GM19238 (cell line): Measurements from ENCODE around the gene EHBP1.

Experiments
- DNase-seq: peaks from one replicate; pipeline ENCODE4 v3.0.0; 2011; ENCODE audit warnings: low spot score; ENCODE audit not compliant: insufficient read length

EHBP1 gene

DNA sequence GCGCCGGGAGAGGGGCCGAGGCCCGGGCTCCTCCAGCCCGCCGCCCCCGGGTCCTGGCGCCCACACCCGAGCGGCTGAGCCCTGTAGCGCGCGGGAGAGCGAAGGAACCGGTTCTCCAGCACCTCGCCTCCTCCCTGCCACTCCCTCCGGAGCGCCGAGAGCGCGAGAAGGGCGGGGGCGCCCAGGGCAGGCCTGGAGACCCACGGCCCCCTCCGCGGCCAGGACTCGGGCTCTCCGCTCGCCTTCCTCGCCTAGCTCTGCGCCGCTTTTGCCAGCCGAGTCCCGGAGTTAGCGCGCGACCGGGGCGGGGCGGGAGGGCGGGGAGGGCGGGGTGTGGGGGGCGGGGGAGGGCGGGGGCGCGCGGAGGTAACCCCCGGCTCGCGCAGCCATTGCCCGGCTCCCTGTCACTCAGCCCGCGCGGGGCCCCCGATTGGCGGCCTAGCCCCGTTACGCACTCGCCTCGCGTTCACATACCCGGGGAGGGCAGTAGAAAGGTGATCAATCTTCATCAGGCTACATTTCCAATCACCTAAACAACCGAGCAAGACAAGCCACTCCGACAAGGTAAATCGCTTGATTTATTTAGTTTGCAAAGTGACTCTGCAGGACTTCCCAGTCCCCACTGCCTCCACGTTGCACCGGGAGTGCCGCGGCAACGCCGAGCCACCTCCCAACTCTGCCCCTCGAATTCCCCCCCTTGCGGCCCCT, 345.0 kb downstream of the EHBP1 start, which contains the start of gene OTX1:
OTX1 (plus strand) TSS at position 497 of the 708 bp plus-strand sequence. CDS start 2,161 bp downstream, outside the sequence.
- peak; percentile 83 for DNase-seq

DNA sequence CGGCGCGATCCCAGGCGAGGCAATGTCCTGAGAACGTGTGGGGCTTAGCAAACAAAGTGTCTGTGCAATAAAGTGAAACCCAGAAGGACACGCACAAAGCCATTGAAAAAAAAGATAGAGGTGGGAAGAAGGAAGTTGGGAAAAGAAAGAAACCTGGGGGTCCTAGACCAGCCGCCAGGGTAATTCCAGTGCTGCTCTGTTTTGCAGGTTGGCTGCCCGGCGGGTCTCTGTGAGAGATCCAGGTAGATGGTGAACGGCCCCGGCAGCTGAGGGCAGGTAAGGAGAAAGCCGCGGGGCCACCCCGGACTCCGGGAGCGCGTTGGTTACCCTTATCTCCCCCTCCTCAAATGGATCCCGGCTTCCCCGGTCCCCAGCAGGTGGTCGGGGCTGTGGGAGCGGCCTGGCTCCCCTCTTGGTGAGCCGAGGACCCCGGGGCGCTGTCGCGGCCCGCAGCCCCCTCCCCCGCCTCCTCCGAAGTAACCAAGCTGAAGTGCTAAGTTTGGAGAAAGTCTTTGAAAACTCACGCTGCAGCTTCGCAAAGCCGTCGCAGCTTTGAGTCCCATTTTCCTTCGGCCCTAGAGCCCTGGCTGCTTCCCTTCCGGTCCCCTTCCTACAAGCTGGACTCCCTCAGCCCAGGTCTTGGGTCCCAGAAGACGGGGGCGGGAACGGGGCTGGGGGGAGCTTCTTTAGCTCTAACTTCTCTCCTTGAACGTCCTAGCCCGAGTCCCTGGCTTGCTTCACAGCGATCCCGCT, 345.7 kb downstream of the EHBP1 start:
- DNase-seq = no peak

DNA sequence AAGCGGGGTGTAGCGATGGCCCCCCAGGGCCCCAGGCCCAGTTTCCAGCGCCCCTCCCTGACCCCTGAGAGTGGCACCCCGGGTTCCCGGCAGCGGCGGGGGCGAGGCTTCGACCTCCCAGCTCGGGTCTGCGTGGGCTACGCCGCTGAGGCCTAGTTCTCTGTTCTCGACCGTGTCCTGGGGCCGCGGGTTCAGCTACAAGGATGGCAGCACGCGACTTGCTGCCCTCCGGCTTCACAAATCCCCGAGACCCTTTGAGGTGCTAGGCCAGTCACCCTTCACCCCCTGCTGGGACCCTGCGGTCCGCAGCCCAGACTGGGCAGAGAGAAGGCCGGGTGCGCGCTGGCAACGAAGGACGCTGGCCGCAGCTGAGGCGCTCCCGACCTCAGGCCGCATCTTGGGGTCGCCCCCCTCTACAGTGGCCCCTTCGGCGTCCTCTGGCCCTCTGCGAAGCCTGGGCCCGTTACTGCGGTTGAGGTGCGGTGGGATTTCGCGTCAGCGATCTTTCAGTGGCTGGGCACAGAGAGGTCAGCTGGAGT, 346.4 kb downstream of the EHBP1 start:
- DNase-seq = no peak

DNA sequence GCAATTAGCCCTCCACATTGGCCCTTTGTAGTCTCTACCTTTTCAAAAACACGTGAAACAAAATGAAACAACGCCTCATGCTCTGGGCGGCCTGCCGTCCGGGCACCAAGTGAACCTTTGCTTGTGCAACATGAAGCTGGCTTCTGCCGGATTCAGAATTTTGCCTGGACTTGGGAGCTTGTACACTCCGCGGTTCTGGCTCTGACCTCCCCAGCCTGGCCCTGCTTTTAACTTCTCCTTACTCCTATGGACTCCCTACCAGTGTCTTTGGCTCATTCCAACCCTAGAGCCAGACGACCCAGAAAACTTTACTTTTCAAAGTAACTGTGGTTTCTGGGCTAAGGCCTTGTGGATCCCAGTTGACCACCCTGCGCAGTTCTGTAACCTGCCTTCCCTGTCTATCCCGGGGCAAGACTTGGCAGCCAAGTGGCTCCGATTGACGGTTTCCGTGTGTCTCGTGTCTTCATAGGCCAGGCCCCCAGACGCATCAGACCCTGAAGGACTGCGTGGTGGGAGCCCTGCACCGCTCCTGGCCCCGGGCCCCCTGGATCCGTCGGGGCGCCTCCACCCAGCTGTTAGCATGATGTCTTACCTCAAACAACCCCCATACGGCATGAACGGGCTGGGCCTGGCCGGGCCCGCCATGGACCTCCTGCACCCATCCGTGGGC, 347.0 kb downstream of the EHBP1 start:
- no peak for DNase-seq

DNA sequence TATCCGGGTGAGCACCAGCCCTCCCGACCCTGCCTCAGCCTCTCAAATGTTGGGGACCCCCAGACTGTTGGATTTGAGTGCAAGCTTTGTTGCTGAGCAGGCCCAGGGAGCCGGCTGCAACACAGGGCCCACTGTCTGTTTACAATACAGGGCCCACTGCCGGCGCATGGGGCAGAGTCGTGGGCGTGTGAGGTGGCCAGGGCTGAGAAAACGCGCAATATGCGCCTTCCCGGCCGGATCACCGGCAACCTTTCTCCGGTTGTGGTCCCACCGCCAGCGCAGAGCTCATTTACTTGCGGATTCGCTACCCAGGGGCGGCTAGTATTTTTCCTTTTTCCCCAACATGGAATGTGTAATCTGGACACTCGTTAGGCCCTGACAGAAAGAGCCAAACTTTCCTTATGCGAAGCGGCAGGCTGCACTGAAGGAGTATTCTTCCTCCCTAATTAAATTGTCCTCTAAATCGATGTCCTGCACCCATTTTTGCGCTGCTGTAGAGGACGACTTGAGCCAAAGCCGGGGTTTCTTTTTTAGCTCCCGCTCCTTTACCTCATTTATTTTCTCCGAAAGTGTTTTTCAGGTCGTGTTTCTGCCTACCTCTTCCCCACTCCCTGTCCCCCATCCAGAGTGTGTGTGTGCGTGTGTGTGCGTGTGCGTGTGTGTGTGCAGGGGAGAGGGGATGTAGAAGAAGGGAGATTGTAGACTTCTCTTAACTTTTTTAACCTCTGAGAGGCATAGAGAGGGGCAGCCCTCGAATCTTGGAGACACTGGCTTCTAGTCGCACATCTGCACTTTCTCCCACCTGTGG, 347.8 kb downstream of the EHBP1 start:
- DNase-seq = no peak

DNA sequence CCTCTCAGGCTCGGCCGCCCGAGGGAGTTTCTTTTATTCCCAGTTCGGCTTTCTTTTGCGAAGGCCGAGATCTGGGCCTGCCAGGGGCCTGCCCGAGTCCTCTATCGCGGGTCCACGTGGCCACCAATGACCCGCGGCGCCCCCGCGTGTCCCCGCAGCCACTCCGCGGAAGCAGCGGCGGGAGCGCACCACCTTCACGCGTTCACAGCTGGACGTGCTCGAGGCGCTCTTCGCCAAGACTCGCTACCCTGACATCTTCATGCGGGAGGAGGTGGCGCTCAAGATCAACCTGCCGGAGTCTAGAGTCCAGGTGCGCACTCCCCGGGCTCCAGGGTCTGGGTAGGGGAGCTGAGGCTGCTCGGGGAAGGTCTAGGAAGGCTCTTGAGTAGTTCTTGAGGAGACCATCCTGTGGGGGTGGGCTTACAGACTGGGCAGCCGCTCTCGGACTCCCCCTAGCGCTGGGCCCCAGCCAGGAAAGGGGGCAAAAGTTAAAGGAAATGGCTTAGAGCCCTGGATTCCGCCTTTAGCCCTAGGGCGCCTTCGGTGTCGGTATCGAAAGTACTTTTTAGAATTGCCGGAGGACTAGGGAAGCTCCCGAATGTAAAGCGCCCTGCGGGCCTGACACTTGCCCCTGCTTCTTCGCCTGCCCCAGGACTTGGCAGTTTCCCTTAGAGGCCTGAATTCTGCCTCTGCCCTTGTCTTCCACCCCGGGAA, 348.5 kb downstream of the EHBP1 start:
- no peak for DNase-seq

DNA sequence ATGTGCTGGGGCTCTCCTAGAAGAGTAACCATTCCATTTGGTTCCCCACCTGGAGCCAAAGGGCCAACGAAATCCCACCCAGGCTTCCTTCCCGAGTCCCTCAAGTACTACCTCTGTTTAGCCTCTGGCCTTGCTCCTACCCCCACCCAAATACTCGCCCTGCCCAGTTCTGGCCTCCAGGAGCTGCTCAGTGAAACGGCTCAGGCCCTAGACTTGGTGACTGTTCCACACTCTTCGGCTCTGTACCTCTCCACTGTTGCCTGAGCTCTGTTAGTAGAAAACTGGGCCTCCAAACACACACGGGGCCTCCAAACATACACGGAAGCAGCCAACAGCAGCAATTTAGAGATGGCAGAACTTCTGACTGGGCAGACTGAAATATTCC, 349.3 kb downstream of the EHBP1 start:
- DNase-seq = no peak

DNA sequence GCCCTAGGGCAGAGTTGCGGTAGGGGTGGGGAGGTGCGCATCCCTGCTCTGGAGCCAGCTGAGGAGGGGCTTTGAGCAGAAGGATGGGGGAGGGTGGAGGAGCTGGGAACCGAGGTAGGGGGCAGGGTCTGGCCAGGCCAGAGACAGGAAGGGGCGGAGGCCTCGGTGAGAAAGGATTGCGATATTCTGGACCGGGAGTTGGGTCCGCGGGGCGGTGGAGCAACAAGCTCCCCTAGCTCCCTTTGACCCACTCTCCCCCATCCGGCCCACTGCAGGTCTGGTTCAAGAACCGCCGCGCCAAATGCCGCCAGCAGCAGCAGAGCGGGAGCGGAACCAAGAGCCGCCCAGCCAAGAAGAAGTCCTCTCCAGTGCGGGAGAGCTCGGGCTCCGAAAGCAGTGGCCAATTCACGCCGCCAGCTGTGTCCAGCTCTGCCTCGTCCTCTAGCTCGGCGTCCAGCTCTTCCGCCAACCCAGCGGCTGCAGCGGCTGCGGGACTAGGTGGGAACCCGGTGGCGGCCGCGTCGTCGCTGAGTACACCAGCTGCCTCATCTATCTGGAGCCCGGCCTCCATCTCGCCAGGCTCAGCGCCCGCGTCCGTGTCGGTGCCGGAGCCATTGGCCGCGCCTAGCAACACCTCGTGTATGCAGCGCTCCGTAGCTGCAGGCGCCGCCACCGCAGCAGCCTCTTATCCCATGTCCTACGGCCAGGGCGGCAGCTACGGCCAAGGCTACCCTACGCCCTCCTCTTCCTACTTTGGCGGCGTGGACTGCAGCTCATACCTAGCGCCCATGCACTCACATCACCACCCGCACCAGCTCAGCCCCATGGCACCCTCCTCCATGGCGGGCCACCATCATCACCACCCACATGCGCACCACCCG, 350.0 kb downstream of the EHBP1 start:
- no peak for DNase-seq

DNA sequence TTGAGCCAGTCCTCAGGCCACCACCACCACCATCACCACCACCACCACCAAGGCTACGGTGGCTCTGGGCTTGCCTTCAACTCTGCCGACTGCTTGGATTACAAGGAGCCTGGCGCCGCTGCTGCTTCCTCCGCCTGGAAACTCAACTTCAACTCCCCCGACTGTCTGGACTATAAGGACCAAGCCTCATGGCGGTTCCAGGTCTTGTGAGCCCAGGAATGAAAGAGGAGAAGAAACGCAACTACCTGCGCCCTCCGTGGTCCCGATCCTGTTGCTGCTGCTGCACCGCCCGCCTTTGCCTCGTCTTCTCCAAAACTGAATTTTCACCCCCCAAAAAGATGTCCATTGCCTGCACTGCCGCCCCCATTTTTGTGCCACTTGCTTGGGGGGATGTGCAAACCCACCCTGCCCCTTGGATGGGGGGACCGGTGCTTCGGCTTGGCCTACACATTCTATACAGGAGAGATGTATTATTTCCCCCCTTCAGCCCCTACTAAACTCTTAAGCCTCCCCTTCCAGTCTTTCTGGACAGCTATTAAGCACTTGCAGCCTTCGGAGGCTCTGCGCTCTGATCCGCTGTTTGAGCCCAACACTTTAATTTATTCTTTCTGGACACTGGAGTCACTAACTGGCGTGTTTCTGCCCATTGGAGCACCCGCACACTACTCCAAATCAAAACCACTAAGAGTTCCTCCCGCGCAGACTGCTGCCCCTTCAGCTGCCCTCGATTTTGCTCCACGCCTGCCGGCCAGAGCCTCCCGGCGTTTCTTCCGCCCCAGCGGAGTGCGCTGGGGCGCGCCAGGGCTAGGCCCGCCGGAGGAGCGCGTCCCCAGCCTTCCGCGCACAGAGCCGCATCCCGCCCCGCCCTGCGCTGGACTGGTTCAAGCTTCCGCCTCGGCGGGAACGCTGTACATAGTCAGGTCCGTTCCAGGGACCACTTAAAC, 350.9 kb downstream of the EHBP1 start:
- DNase-seq = no peak

DNA sequence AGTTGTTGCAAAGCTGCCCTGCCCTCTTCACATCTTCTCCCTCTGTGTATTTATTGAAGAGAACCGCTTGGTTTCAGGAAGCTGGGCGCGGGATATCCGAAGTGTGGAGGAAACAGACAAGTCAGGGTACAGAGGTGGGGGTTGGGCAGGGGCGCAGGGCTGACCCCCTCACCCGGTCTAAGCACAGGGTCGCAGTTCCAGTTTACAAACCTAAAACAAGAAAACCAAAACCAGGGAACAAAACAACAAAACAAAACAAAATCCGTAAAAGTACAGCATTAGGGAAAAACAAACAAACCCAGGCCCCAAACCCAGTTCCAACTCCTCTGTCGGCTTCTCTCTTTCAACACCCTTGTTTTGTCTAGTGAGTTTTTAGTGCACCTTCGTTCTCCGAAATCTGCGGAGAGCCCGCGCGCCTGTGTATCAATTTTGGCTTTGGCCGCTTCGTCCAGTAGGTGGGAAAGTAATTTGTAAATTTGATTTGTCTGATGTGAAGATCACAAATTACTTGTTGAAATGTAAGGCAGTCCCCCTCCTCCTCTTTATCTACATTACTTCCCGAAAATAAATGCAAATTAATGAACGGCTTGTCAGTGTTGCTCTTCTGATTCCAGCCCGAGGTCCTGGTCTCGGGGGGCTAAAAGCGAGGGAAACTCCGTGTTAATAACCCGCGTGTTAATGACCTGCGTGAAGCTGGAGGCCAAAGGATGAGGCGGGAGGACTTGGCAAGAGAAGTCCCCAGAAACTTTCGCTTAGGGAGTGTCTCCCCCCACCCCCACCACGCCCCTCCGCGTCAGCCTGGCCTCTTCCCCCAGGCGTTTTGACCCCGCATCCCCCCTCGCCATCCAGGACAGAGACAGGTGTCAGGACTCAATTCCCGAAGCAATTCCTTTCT, 352.0 kb downstream of the EHBP1 start:
- no peak for DNase-seq

DNA sequence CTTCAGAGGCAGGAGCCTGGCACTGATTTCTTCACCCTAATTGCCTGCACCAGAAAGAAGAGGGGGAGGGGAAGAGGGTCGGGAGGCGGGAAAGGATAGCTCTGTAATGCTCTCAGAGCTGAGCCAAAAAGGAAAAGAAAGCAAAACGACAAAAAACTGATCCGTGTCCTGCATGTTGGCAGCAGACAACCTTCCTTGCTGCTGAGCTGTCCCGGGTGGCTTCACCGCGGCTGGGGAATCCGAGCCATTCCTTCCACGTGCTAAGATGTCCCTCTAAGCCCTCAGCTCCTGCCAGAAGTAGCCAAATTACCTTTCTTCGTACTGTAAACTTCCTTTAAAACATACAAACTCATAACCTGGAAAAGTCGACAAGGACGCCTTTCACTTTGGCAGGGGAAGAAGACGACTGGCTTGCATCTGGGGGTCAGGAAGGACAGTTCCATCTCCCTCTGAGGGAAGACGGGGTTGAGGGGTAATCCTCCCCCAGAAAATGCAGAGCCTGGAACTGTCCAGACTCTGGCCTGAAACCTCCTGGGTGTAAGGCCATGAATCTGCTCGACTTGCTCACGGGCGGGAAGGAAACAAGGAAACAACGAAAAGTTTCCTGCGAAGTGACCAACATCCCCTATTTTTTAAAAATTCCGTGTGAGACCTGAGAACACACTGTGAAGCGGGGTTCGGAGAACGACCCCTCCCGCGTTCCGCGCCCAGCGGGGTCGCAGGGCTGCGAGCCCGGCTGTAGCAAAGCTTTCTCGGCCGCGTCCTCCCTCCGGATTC, 352.8 kb downstream of the EHBP1 start:
- no peak for DNase-seq

DNA sequence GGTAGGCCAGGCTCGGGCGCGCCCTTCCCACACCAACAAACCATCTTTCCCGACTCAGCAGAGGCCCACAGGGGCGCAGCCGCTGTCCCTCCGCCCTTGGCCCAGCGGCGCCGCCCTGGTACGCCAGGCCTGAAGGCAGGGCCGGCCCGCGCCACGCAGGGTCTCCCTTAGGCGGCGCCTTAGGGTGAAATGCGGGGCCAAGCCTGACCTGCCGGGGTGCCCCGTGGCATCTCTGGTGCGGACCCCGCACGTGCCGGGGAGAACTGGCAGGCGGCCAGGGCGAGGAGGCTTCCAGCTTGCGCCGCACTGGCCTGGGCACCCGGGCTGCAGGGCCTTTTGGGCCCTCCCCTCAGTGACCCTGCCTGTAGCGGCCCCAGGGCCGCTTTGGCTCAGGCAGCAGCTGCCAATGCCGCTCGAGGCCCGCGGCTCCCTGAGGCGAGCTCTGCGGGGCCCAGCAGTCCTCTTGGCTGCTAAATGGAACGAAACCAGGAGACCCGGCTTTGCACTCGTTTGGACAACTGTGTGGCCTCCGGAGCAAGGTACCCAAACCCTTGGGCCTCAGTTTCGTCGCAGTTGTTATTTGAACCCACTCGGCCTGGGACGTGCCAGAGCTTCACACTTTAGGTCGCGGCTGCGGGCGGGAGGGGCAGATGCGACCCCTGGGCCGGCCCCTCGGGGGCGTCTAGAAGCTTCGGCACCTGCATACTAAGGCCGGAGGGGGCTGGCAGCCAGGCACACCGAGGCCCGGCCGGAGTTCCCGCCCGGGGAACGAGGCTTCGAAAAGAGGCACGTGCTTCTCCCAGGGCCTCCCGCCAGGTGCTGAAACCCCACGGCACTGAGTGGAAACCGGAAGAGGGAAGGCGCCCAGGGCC, 353.6 kb downstream of the EHBP1 start:
- DNase-seq = no peak

DNA sequence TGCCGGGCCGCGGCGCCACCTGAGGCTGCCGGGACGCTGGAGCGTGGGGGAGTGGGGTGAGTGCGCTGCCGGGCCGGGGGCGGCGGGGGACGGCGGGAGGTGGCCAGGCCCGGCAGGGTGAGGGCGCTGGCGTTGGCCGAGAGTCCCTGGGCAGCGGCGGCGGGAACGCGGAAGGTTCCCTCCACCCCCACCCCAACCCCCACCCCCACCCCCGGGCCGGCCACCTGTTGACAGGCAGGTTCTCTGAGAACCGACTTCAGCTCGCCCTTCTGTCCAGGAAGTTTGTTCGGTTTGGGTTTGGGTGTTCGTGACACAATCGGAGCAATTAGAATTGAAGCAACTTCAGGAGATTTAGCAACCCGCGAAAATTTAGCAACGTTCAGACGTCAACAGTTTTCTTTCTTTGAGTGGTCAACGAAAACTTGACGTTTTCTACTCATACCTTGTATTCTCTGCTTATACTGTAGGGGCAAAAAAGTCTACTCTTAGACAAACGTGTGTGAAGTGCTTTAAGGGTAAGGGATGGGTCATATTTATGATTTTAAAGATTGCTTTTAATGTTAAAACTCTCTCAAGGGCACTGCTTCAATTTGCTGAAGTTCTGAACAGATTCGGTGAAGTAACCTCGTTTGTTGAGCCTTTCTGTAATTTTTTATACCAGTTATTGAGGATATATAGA, 354.4 kb downstream of the EHBP1 start:
- DNase-seq = no peak

DNA sequence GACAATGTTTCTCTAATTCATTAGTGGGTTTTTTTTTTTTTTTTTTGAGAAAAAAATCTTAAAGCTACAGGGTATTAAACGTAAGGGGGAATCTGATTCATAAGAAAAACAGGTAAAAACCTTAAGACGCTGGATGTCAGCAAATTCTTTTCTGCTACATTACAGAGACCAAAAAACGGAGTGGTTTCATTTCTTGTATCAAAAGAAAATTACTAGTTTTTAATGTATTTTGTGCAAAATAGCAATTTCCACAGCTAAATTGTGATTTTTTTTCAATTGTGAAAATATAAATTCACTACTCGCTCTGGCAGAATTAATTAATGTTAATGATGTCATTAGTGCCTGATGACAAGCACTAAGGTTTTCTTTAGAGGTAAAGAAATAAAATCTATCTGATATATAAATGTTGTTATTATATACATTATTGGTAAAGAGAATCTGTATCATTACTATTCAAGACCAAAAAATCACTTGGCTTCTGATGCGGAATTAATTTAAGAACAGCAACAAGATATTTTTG, 355.0 kb downstream of the EHBP1 start:
- no peak for DNase-seq

DNA sequence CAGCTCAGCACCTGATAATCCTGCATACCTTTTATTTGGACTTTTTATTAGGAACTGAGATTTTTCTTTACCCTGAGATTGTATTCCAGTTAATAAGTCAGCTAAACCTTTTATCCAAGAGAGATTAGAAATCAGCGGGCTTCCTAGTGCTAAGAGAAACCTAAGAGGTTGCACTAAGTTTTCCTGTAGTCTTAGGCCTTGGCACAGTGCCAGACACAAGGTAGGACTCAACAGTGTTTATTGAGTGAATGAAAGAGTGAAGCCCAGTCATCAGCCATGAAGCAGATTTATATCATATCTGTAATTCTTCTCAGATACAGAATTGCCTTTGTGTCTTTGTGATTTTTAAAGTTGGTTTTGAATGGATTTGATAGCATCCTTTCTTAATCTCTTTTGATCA, 358.7 kb downstream of the EHBP1 start:
- DNase-seq = no peak
